ENCODE measurements around the gene ATP11B.

DNA sequence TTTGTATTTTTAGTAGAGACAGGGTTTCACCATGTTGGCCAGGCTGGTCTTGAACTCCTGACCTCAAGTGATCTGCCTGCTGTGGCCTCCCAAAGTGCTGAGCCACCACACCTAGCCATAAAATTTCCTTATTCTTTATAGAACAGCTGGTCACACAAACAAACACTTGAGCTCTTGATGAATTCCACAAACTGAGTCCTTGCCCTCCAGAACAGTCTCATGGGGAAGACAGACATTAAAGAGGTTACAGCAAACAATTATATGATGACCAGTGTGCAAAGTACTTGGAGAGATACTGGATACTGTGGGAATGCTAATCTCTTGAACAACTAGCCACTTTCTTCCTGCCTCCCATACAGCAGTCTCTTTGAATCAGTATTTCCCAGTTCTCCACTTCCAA is 7.5 kb upstream of the ATP11B start:
- TF ChIP-seq EZH2 (IDR thresholded peaks at IDR 0.05; ENCODE audit: insufficient read depth, poor library complexity, severe bottlenecking) (no peak), EZH2phosphoT487 (IDR thresholded peaks at IDR 0.05; ENCODE audit: insufficient read depth, low read depth) (no peak)

Measured in GM23248 (cell line).